Osteoblast (primary cell): ENCODE data around the gene RPA1. TPM values are rescaled to one million over a fixed set of nuclear protein-coding genes. Genes with fewer than 3 reads are reported as not detected.
A peak's percentile ranks its signal among the peaks of the same experiment; 100 is the strongest.

ENCODE experiments used
- DNase-seq: peaks from one replicate; pipeline ENCODE4 v3.0.0; 2011; ENCODE audit warnings: low spot score, mixed read lengths; ENCODE audit not compliant: insufficient read length; ENCODE audit errors: missing footprints
- H2AFZ ChIP-seq: 2 replicates; pipeline ENCODE4 v1.6.0; 2011; ENCODE audit warnings: mild to moderate bottlenecking, low read length
- H3K27ac ChIP-seq: 2 replicates; pipeline ENCODE4 v1.5.1; 2011; ENCODE audit warnings: mild to moderate bottlenecking, low read depth, low read length, moderate library complexity
- H3K27me3 ChIP-seq: 2 replicates; pipeline ENCODE4 v1.6.0; 2012; ENCODE audit warnings: mild to moderate bottlenecking, control low read depth, inconsistent platforms, low read length, moderate library complexity; ENCODE audit not compliant: insufficient read depth
- H3K36me3 ChIP-seq: 2 replicates; pipeline ENCODE4 v1.5.1; 2011; ENCODE audit warnings: mild to moderate bottlenecking, low read length, control low read depth, moderate library complexity; ENCODE audit not compliant: insufficient read depth
- H3K4me1 ChIP-seq: 2 replicates; pipeline ENCODE4 v1.5.1; 2011; ENCODE audit warnings: mild to moderate bottlenecking, low read length, control low read depth, moderate library complexity; ENCODE audit not compliant: insufficient read depth
- H3K4me2 ChIP-seq: 2 replicates; pipeline ENCODE4 v1.6.0; 2011; ENCODE audit warnings: mild to moderate bottlenecking, low read length; ENCODE audit not compliant: insufficient read depth
- H3K4me3 ChIP-seq: fragments of 200-600 bp; sonication (generic); 3 replicates; pipeline ENCODE4 v1.5.1; 2012; ENCODE audit warnings: mild to moderate bottlenecking, low read length, inconsistent platforms; ENCODE audit not compliant: insufficient read depth
- H3K79me2 ChIP-seq: 2 replicates; pipeline ENCODE4 v1.6.0; 2012; ENCODE audit warnings: mild to moderate bottlenecking, low read length, control low read depth, inconsistent platforms; ENCODE audit not compliant: insufficient read depth
- H3K9me3 ChIP-seq: 2 replicates; pipeline ENCODE4 v1.5.1; 2011; ENCODE audit warnings: low read depth, low read length, control low read depth
- H4K20me1 ChIP-seq: 2 replicates; pipeline ENCODE4 v1.6.0; 2012; ENCODE audit warnings: mild to moderate bottlenecking, low read length, control low read depth; ENCODE audit not compliant: insufficient read depth
- total RNA-seq: library from RNA; depleted of rRNA; stranded (reverse); fragments of >200 nt; gene quantifications from 2 replicates; pipeline ENCODE4 v1.2.3, GENCODE V29; 2012
- TF ChIP-seq, protein P1 (sequence below): IDR thresholded peaks from 2 replicates; pipeline ENCODE4 v1.5.1; 2011; ENCODE audit warnings: mild to moderate bottlenecking, low read depth, low read length, moderate library complexity; ENCODE audit errors: extremely low read depth

Gene RPA1
- total RNA-seq, 1 donor: 14.8 TPM

DNA sequence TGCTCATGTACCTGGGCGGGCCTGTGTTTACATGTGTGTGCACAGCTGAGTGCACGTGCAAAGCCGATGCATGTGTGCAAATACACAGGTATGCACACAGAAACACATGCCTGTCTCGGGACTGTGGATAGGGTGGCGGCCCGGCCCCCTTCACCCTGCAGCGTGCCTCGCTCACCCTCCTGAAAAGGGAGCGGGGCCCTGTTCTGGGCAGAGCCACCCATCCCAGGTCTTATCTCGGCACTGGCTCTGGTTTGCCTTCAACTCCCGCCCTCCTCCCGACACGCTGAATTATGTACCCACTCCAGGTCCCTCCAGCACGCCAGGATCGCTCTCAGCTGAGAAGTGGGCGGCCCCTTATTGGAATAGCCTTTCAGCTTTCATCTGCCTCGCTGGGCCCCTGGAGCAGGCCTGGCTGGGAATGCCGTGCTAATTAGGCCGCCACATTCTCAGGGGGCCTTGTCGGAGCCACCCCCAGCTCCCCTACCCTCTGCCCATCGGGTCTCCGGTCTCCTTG is 117.5 kb downstream of the RPA1 start:
- Histone ChIP-seq H3K4me2 (no peak overlapping the region), H2AFZ (no peak overlapping the region), H3K36me3 (no peaks in the 10 kb centered on the region), H3K9me3 (no peaks in the 10 kb centered on the region), H3K4me1 (no peaks in the 10 kb centered on the region), H3K27ac (no peak overlapping the region), H3K27me3 (no peaks in the 10 kb centered on the region), H3K79me2 (no peaks in the 10 kb centered on the region), H4K20me1 (no peaks in the 10 kb centered on the region), H3K4me3 (no peak overlapping the region)
- DNase-seq: peak; percentile 74
- TF ChIP-seq, protein P1, sequence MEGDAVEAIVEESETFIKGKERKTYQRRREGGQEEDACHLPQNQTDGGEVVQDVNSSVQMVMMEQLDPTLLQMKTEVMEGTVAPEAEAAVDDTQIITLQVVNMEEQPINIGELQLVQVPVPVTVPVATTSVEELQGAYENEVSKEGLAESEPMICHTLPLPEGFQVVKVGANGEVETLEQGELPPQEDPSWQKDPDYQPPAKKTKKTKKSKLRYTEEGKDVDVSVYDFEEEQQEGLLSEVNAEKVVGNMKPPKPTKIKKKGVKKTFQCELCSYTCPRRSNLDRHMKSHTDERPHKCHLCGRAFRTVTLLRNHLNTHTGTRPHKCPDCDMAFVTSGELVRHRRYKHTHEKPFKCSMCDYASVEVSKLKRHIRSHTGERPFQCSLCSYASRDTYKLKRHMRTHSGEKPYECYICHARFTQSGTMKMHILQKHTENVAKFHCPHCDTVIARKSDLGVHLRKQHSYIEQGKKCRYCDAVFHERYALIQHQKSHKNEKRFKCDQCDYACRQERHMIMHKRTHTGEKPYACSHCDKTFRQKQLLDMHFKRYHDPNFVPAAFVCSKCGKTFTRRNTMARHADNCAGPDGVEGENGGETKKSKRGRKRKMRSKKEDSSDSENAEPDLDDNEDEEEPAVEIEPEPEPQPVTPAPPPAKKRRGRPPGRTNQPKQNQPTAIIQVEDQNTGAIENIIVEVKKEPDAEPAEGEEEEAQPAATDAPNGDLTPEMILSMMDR: no peak

DNA sequence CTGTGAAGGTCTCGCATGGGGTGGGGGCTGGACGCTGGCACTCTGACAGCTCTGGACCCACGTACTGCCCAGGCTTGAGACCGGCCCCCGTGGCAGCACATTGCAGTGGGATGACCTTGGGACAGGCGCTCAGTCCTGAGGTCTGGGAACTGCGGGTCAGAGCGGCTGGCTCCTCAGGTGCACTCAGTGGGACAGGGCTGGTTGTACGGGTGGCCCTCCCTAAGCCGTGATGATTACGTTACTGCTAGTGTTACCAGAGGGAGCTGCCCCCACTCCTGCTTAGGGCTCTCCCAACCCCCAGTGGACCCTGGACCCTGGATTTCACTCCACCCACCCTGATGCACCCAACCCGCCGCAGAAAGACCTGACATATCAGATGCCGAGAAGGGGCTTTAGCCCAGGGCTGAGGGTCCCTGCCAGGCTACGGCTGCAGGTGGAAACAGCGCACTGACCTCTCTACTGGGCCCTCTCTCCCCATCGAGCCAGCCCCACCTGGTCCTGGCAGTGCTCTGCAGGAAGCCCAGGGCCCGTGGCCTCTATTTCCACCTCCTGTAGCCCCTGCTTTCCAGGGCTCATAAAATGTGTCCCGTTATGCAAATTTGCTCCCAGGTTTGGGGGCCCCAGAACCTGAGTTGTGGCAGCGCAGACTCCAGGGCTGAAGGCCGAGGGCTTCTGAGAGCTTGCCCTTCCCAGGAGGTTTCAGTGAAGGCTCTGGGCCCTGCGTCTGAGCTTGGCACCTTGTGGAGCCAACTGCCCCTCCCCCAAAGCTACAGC is 118.1 kb downstream of the RPA1 start:
- no peaks in the 10 kb centered on the region for H3K79me2 ChIP-seq
- H3K27ac ChIP-seq: no peak overlapping the region
- no peaks in the 10 kb centered on the region for H4K20me1 ChIP-seq
- DNase-seq: peak; percentile 65
- H3K4me3 ChIP-seq: no peak overlapping the region
- no peaks in the 10 kb centered on the region for H3K4me1 ChIP-seq
- TF ChIP-seq, protein P1: no peak
- H3K4me2 ChIP-seq: no peak overlapping the region
- no peaks in the 10 kb centered on the region for H3K36me3 ChIP-seq
- H2AFZ ChIP-seq: no peak overlapping the region
- no peaks in the 10 kb centered on the region for H3K27me3 ChIP-seq
- no peaks in the 10 kb centered on the region for H3K9me3 ChIP-seq

- no peak overlapping the region for H3K27ac ChIP-seq
- no peaks in the 10 kb centered on the region for H3K9me3 ChIP-seq
- peak; percentile 73 for DNase-seq
- H3K4me1 ChIP-seq: no peaks in the 10 kb centered on the region
- TF ChIP-seq, protein P1: no peak
- H3K4me2 ChIP-seq: no peak overlapping the region
- H3K36me3 ChIP-seq: no peaks in the 10 kb centered on the region
- no peak overlapping the region for H2AFZ ChIP-seq
- H4K20me1 ChIP-seq: no peaks in the 10 kb centered on the region
- H3K79me2 ChIP-seq: no peaks in the 10 kb centered on the region
- H3K4me3 ChIP-seq: no peak overlapping the region
- no peaks in the 10 kb centered on the region for H3K27me3 ChIP-seq
These were observed 118.7 kb downstream of the RPA1 start for GRCh38 chr17:1948517-1948825.

Other genes with a start within 250 kb of the RPA1 start
- gene SLC43A2, start 201.2 kb upstream of the RPA1 start, total RNA-seq: 4.4 and 5.4 TPM in 2 replicates
- gene SCARF1, start 184.3 kb upstream of the RPA1 start, total RNA-seq: 0.88 and 1.4 TPM in 2 replicates
- gene RILP, start 180.1 kb upstream of the RPA1 start, total RNA-seq: 11.2 and 11.6 TPM in 2 replicates
- 107 and 111 TPM in 2 replicates for gene PRPF8, start 145.1 kb upstream of the RPA1 start, total RNA-seq
- gene TLCD2, start 119.6 kb upstream of the RPA1 start, total RNA-seq: 4.7 TPM in 2 replicates
- gene WDR81, start 105.3 kb upstream of the RPA1 start, total RNA-seq: 47.7 and 47.8 TPM in 2 replicates
- under 0.01 TPM in 1 of 2 replicates, not detected in the other for gene SERPINF2, start 87.1 kb upstream of the RPA1 start, total RNA-seq
- 309 and 314 TPM in 2 replicates for gene SERPINF1, start 67.9 kb upstream of the RPA1 start, total RNA-seq
- 10.1 and 10.6 TPM in 2 replicates for gene SMYD4, start 103 bp upstream of the RPA1 start, total RNA-seq
- gene RTN4RL1, start 195.3 kb downstream of the RPA1 start, total RNA-seq: 1.1 and 1.5 TPM in 2 replicates
- gene DPH1, start 200.1 kb downstream of the RPA1 start, total RNA-seq: 52.7 and 63.7 TPM in 2 replicates
- 59.0 and 61.3 TPM in 2 replicates for gene OVCA2, start 212.0 kb downstream of the RPA1 start, total RNA-seq
- gene HIC1, start 225.1 kb downstream of the RPA1 start, total RNA-seq: 18.5 and 19.7 TPM in 2 replicates